ENCODE data around the gene HIVEP1. TPM values are rescaled to one million over a fixed set of nuclear protein-coding genes. Genes with fewer than 3 reads are reported as not detected.

HIVEP1 gene
- polyA plus RNA-seq, 1 of the 3 experiments (the other 2 are of a cell fraction): 7.7 TPM

DNA sequence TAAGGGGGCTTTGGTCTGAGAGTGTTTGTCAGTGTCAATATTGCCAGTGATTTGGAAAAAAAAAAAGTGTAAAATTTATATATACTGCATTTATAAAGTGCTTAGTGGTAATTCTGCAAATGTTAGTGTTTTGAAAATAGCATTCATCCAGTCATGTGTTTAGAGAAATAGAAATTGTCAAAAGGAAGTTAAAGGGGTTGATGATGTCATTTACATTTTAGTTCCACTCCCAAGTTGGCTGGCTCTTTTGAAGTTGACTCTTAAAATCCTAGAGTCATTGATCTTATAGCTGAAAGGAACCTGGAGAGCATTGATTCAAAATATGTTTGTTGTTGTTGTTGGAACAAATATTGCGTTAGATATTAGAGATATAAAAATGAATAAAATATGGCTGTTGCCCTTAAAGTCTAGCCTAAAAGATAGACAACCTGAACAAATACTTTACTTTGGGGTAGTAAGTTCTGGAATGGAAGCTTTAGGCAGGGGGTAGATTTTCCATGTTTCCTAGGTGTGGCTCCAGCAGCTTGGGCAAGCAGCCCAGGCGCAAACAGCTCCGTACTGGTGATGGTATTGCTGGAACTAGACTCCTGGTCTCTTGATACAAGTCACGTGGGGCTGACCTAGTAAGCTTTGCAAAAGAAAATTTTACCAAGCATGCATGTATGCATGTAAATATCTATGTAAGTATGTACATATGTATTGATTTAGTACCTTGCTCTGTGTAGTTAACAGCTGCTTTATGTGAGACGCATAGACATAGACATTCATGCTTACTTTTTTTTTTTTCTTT, 46.3 kb downstream of the HIVEP1 start:
- Histone ChIP-seq H3F3A (replicated peaks; ENCODE audit: insufficient read depth) (no peaks in the 10 kb centered on the region), H3K79me2 (ENCODE audit: insufficient read depth) (peaks cover 61% of the 10 kb centered on the region), H3K4me3 (ENCODE audit: low read depth in 2 of 2, low read length in 1 of 2) (no peak overlapping the region), H3K9me3 (no peaks in the 10 kb centered on the region), H3K9me2 (no peaks in the 10 kb centered on the region), H3K27me3 (ENCODE audit: insufficient read depth) (no peaks in the 10 kb centered on the region), H4K20me1 (ENCODE audit: insufficient read depth) (no peaks in the 10 kb centered on the region), H3K9ac (no peak overlapping the region), H2AFZ (ENCODE audit: low read depth) (no peak overlapping the region), H3K36me3 (replicated peaks in 1 of 2; ENCODE audit: control insufficient read depth in 1 of 2, insufficient read depth in 2 of 2, low read length in 1 of 2) (peaks cover 0 to 6% of the 10 kb centered on the region in 2 experiments), H3K4me1 (ENCODE audit: control insufficient read depth in 1 of 2, insufficient read depth in 2 of 2, low read depth in 1 of 2, low read length in 1 of 2) (peaks cover 0 to 3% of the 10 kb centered on the region in 2 experiments; a peak in 1 of 4 replicates), H3K27ac (ENCODE audit: low read depth in 2 of 2, low read length in 1 of 2) (no peak overlapping the region), H3K4me2 (no peak overlapping the region)
- DNase-seq: no peak
- POLR2A ChIA-PET: no interaction called here
- WGBS (ENCODE audit: low lambda C conversion rate): 94% methylated on average over 5 of the region's 5 CpGs
- no peak for TF ChIP-seq RFX5 (IDR thresholded peaks at IDR 0.05; ENCODE audit: low read length)
- CTCF ChIA-PET: no interaction called here

- H3F3A ChIP-seq (replicated peaks; ENCODE audit: insufficient read depth): no peaks in the 10 kb centered on the region
- H2AFZ ChIP-seq (ENCODE audit: low read depth): no peak overlapping the region
- peaks cover 74% of the 10 kb centered on the region for H3K79me2 ChIP-seq (ENCODE audit: insufficient read depth)
- no peak overlapping the region for H3K4me3 ChIP-seq (ENCODE audit: low read depth in 2 of 2, low read length in 1 of 2)
- H4K20me1 ChIP-seq (ENCODE audit: insufficient read depth): no peaks in the 10 kb centered on the region
- CTCF ChIA-PET: no interaction called here
- no peak overlapping the region for H3K9ac ChIP-seq
- TF ChIP-seq MAX (IDR thresholded peaks at IDR 0.05; ENCODE audit: low read depth) (no peak), MEF2A (IDR thresholded peaks at IDR 0.05; ENCODE audit: borderline replicate concordance, low read depth) (no peak)
- no peaks in the 10 kb centered on the region for H3K9me3 ChIP-seq
- no peak overlapping the region for H3K4me2 ChIP-seq
- H3K9me2 ChIP-seq: no peaks in the 10 kb centered on the region
- peaks cover 3% of the 10 kb centered on the region in 2 experiments; a peak in 3 of 4 replicates for H3K4me1 ChIP-seq (ENCODE audit: control insufficient read depth in 1 of 2, insufficient read depth in 2 of 2, low read depth in 1 of 2, low read length in 1 of 2)
- no peak overlapping the region for H3K27ac ChIP-seq (ENCODE audit: low read depth in 2 of 2, low read length in 1 of 2)
- POLR2A ChIA-PET: no interaction called here
- WGBS (ENCODE audit: low lambda C conversion rate): 83% methylated on average over 15 of the region's 15 CpGs
- DNase-seq: no peak
- H3K36me3 ChIP-seq (replicated peaks in 1 of 2; ENCODE audit: control insufficient read depth in 1 of 2, insufficient read depth in 2 of 2, low read length in 1 of 2): peaks cover 0 to 6% of the 10 kb centered on the region in 2 experiments
- H3K27me3 ChIP-seq (ENCODE audit: insufficient read depth): no peaks in the 10 kb centered on the region
Observed at GRCh38 chr6:12060780-12061609, 48.9 kb downstream of the HIVEP1 start.

DNA sequence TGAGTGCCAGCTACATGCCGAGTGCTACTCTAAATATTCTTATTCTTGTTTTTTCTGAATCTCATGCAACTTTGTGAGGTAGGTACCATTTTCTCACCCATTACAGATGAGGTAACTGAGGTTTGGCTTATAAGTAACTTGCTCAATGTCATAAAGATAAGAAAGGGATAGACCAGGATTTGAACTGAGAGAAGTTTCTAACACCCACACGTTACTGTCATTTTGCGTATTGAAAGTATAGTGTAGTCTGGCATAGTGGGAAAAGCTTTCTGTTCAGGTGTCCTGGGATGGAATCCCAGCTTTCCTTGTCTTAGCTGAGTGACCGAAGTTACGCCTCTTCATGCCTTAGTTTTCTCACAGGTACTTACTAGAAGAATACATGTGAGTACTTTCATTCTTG, 50.5 kb downstream of the HIVEP1 start:
- Histone ChIP-seq H4K20me1 (ENCODE audit: insufficient read depth) (no peaks in the 10 kb centered on the region), H3K9me2 (no peaks in the 10 kb centered on the region), H3K27me3 (ENCODE audit: insufficient read depth) (no peaks in the 10 kb centered on the region), H2AFZ (ENCODE audit: low read depth) (no peak overlapping the region), H3K9me3 (no peaks in the 10 kb centered on the region), H3K27ac (ENCODE audit: low read depth in 2 of 2, low read length in 1 of 2) (no peak overlapping the region), H3K4me3 (ENCODE audit: low read depth in 2 of 2, low read length in 1 of 2) (no peak overlapping the region), H3K36me3 (replicated peaks in 1 of 2; ENCODE audit: control insufficient read depth in 1 of 2, insufficient read depth in 2 of 2, low read length in 1 of 2) (peaks cover 0 to 6% of the 10 kb centered on the region in 2 experiments), H3K4me1 (ENCODE audit: control insufficient read depth in 1 of 2, insufficient read depth in 2 of 2, low read depth in 1 of 2, low read length in 1 of 2) (peaks cover 3 to 8% of the 10 kb centered on the region in 2 experiments; a peak in 3 of 4 replicates), H3F3A (replicated peaks; ENCODE audit: insufficient read depth) (no peaks in the 10 kb centered on the region), H3K9ac (no peak overlapping the region), H3K4me2 (no peak overlapping the region), H3K79me2 (ENCODE audit: insufficient read depth) (peaks cover 70% of the 10 kb centered on the region)
- WGBS (ENCODE audit: low lambda C conversion rate): 98% methylated on average over 5 of the region's 5 CpGs
- ChIA-PET POLR2A (interaction anchor here (1.6 kb wide), 1 partner anchor 13 kb away, joined by 3 read pairs; no protein-coding TSS in a partner anchor), CTCF (interaction anchor here (1.8 kb wide), 1 partner anchor 225 kb away, joined by 4 read pairs; no protein-coding TSS in a partner anchor)
- DNase-seq: no peak
- TF ChIP-seq FOXM1 (IDR thresholded peaks at IDR 0.05; ENCODE audit: low read depth): no peak
- TF ChIP-seq GABPA (IDR thresholded peaks at IDR 0.05; ENCODE audit: low read depth): no peak
- TF ChIP-seq, protein P1, sequence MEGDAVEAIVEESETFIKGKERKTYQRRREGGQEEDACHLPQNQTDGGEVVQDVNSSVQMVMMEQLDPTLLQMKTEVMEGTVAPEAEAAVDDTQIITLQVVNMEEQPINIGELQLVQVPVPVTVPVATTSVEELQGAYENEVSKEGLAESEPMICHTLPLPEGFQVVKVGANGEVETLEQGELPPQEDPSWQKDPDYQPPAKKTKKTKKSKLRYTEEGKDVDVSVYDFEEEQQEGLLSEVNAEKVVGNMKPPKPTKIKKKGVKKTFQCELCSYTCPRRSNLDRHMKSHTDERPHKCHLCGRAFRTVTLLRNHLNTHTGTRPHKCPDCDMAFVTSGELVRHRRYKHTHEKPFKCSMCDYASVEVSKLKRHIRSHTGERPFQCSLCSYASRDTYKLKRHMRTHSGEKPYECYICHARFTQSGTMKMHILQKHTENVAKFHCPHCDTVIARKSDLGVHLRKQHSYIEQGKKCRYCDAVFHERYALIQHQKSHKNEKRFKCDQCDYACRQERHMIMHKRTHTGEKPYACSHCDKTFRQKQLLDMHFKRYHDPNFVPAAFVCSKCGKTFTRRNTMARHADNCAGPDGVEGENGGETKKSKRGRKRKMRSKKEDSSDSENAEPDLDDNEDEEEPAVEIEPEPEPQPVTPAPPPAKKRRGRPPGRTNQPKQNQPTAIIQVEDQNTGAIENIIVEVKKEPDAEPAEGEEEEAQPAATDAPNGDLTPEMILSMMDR (IDR thresholded peaks at IDR 0.05): no peak
- TF ChIP-seq, protein P2, sequence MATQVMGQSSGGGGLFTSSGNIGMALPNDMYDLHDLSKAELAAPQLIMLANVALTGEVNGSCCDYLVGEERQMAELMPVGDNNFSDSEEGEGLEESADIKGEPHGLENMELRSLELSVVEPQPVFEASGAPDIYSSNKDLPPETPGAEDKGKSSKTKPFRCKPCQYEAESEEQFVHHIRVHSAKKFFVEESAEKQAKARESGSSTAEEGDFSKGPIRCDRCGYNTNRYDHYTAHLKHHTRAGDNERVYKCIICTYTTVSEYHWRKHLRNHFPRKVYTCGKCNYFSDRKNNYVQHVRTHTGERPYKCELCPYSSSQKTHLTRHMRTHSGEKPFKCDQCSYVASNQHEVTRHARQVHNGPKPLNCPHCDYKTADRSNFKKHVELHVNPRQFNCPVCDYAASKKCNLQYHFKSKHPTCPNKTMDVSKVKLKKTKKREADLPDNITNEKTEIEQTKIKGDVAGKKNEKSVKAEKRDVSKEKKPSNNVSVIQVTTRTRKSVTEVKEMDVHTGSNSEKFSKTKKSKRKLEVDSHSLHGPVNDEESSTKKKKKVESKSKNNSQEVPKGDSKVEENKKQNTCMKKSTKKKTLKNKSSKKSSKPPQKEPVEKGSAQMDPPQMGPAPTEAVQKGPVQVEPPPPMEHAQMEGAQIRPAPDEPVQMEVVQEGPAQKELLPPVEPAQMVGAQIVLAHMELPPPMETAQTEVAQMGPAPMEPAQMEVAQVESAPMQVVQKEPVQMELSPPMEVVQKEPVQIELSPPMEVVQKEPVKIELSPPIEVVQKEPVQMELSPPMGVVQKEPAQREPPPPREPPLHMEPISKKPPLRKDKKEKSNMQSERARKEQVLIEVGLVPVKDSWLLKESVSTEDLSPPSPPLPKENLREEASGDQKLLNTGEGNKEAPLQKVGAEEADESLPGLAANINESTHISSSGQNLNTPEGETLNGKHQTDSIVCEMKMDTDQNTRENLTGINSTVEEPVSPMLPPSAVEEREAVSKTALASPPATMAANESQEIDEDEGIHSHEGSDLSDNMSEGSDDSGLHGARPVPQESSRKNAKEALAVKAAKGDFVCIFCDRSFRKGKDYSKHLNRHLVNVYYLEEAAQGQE (IDR thresholded peaks at IDR 0.05; ENCODE audit: low read depth, low read length): no peak
- no peak for TF ChIP-seq FOXJ3 (CRISPR knock-in tag; IDR thresholded peaks at IDR 0.05)
- TF ChIP-seq MXI1 (IDR thresholded peaks at IDR 0.05; ENCODE audit: low read depth, low read length): no peak
- no peak for TF ChIP-seq TAF1 (IDR thresholded peaks at IDR 0.05; ENCODE audit: borderline replicate concordance, low read depth, low read length)
- no peak for TF ChIP-seq MEF2A (IDR thresholded peaks at IDR 0.05; ENCODE audit: borderline replicate concordance, low read depth)
- TF ChIP-seq EZH2phosphoT487 (IDR thresholded peaks at IDR 0.05; ENCODE audit: borderline replicate concordance, low read depth): no peak
- TF ChIP-seq NFIC (IDR thresholded peaks at IDR 0.05; ENCODE audit: borderline replicate concordance): no peak
- no peak for TF ChIP-seq TCF12 (IDR thresholded peaks at IDR 0.05)

Measured in SK-N-SH (cell line).